Dendritic cell treated with granulocyte-macrophage colony-stimulating factor and Interleukin-4, amounts not matched to agents 40 ng/mL and 50 ng/mL, for 4 days (primary cell): ENCODE results near the gene ZBTB12.

Experiments used
- H3K27ac Mint-ChIP-seq: one replicate; pipeline ENCODE4 v1.8.0; 2022; ENCODE audit warnings: mild to moderate bottlenecking, mixed read lengths
- H3K27me3 Mint-ChIP-seq: one replicate; pipeline ENCODE4 v1.8.0; 2022; ENCODE audit warnings: mild to moderate bottlenecking, mixed read lengths
- H3K36me3 Mint-ChIP-seq: one replicate; pipeline ENCODE4 v1.8.0; 2022; ENCODE audit warnings: low read depth, mixed read lengths
- H3K4me1 Mint-ChIP-seq: one replicate; pipeline ENCODE4 v1.8.0; 2022; ENCODE audit warnings: low read depth, mixed read lengths
- H3K4me3 Mint-ChIP-seq: one replicate; pipeline ENCODE4 v1.8.0; 2022; ENCODE audit warnings: mild to moderate bottlenecking, moderate library complexity, mixed read lengths
- H3K9me3 Mint-ChIP-seq: one replicate; pipeline ENCODE4 v1.8.0; 2022; ENCODE audit warnings: mixed read lengths
- intact Hi-C: fragments of 100-400 bp; cut with micrococcal nuclease; formaldehyde crosslinking; loops from one replicate; pipeline ENCODE4 v1.15.0; 2022

Gene ZBTB12

DNA sequence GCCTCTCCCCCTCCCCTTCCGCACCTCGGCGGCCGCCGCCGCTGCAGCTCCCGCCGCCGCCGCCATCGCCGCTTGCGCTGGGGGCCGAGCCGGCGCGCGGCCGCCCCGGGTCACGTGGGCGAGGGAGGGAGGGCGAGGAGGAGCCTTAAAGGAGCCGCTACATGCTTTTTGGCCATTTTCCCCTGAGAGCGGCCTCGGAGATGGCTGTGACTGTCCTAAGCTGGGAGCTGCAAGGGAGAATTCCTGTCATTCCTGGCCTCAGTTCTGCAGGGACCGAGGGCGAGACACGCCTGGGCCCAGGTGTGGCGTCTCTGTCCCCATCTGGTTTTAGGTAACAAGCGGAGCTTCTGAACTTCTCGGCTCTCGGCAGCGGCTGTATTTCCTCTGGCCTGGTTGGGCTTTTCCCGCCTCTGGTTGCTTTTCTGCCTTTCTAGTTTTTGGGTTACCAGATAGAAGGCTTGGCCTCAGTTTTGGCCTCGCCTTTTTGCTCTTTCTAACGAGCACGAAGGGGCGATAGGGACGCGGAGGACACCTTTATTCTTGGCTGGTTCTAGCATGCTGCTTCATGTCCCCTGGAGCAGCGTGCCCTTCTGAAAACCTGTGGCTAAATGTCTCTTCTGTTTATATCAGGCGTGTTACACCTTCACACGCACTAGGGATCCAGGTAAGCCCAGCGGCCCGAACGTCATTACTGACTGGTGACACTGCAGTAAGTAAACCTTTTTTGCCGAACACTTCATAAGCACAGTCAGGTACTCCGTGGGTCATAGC is 4.1 kb downstream of the ZBTB12 start, which contains the start of gene EHMT2:
EHMT2 (minus strand) TSS at position 87 of the 771 bp plus-strand sequence; CDS start at position 66, 21 bp downstream.
- peak within 1 kb of the TSS; percentile 89 for H3K4me3 Mint-ChIP-seq
- intact Hi-C loops = loop anchor here (5.0 kb wide), 1 partner anchor 60 kb away; the partner anchor contains the start of genes NELFE and SKIC2
- peak within 1 kb of the TSS; percentile 88 for H3K27ac Mint-ChIP-seq
- H3K36me3 Mint-ChIP-seq = peaks cover 66% of the 10 kb centered on the region
- H3K9me3 Mint-ChIP-seq = no peaks in the 10 kb centered on the region
- peaks cover 50% of the 10 kb centered on the region for H3K4me1 Mint-ChIP-seq
- H3K27me3 Mint-ChIP-seq = no peaks in the 10 kb centered on the region

DNA sequence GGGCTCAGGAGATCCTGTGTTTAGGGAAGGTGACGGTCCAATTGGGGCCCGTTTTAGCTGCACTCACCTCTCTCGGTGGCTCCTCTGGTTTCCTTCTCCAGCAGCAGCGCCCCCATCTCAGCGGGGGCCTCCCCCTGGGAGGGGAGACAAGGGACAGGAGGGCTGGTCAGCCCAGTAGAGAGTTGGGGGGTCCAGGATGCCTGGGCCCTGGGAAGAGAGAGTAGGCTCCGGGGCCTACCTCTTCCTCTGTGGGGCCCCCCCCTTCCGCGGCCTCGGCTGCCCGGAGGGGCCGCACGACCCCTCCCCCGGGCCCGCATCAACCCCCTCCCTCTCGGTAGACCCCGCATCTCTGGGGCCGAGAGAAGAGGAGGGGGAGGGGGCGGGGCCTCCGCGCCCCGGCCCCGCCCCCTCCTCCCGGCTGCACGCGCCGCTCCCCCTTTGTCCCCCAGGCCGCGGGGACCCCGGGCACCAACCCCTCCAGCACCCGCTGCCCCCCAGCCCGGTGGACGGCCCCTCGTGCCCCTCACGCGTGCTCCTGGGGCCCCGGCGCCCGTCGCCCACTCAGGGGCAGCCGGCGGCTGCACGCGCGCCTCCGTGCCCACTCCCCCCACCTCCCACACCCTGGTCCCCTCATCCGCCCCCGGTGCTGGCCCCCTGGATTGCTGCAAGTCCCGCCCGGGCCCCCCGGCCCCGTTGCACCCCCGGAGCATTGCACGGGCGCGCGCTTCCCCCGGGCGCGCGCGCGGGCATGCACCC is 4.9 kb downstream of the ZBTB12 start:
- Mint-ChIP-seq H3K36me3 (peaks cover 73% of the 10 kb centered on the region), H3K4me3 (peak overlapping the region; percentile 75), H3K27me3 (no peaks in the 10 kb centered on the region), H3K4me1 (peaks cover 50% of the 10 kb centered on the region), H3K27ac (peak overlapping the region; percentile 49), H3K9me3 (no peaks in the 10 kb centered on the region)
- intact Hi-C loops = loop anchor here (5.0 kb wide), 1 partner anchor 60 kb away; the partner anchor contains the start of genes NELFE and SKIC2

DNA sequence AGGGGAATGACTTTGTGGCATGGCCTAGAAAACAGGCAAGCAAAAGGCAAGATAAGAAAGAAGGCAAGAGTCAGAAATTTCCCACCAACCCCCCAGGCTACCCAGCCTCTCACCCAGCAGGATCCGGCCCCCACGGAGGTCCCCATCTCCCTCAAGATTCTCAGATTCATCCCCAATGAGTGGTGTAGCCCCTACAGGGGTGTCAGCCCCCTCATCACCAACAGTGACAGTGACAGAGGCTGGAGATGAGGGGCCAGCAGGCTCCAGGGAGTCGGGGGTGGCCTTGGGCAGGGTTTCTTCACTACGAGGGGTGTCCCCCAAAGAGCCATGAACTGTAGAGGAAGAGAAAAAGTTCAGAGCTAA is 5.4 kb downstream of the ZBTB12 start:
- Mint-ChIP-seq H3K27ac (peak overlapping the region; percentile 49), H3K9me3 (no peaks in the 10 kb centered on the region), H3K4me3 (peak overlapping the region; percentile 75), H3K27me3 (no peaks in the 10 kb centered on the region), H3K36me3 (peaks cover 79% of the 10 kb centered on the region), H3K4me1 (peaks cover 51% of the 10 kb centered on the region)
- intact Hi-C loops = loop anchor here (5.0 kb wide), 1 partner anchor 61 kb away; the partner anchor contains the start of genes NELFE and SKIC2

DNA sequence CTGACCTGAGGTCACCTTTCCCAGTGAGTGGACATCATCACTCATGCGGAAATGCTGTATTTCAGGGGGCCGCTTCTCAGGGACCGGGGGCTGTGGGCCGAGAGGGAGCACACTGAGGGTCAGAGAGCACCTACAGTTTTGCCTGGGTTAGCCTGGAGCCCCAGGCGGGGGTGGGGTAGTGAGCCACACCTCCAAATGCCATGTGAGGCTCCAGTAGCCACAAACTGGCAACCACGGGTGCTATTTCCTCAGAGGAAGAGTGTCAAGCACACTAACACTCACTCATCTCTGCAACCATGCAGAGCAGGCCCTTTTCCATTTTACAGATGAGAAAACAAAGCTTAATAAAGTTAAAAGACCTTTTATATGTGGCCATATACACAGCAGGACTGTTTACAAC is 9.1 kb downstream of the ZBTB12 start:
- Mint-ChIP-seq H3K4me3 (no peak overlapping the region), H3K27me3 (no peaks in the 10 kb centered on the region), H3K4me1 (peaks cover 23% of the 10 kb centered on the region), H3K9me3 (no peaks in the 10 kb centered on the region), H3K27ac (no peak overlapping the region), H3K36me3 (peaks cover 89% of the 10 kb centered on the region)
- intact Hi-C loops = no loop called here

DNA sequence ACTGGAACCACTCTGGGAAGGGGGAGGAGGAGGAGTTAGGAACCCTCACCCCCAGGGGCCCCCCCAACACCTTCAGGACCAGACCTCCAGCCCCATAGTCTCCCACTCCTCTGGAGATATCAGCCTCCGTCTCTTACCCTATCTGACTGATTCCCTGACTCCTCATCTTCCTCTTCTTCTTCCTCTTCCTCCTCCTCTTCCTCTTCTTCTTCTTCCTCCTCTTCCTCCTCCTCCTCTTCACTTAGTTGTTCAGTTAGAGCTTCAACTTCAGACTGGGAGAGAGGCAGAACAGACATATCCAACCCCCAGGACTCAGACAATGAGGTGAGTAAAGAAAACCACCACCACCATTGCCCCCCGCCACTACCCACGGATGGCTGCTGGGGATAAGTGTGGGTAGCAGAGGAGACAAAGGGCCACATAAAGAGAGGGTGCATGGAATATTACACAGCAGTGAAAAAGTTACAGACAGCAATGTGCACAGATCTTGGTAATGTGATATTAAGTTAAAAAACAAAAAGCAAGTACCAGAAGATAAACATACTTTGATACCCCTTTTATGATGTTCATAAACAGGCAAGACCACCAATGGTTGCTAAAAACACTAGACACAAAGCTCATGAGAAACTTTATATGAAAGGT is 12.4 kb downstream of the ZBTB12 start:
- intact Hi-C loops = no loop called here
- Mint-ChIP-seq H3K27ac (no peak overlapping the region), H3K9me3 (no peaks in the 10 kb centered on the region), H3K4me3 (no peak overlapping the region), H3K36me3 (peaks cover 97% of the 10 kb centered on the region), H3K27me3 (no peaks in the 10 kb centered on the region), H3K4me1 (peaks cover 14% of the 10 kb centered on the region)

DNA sequence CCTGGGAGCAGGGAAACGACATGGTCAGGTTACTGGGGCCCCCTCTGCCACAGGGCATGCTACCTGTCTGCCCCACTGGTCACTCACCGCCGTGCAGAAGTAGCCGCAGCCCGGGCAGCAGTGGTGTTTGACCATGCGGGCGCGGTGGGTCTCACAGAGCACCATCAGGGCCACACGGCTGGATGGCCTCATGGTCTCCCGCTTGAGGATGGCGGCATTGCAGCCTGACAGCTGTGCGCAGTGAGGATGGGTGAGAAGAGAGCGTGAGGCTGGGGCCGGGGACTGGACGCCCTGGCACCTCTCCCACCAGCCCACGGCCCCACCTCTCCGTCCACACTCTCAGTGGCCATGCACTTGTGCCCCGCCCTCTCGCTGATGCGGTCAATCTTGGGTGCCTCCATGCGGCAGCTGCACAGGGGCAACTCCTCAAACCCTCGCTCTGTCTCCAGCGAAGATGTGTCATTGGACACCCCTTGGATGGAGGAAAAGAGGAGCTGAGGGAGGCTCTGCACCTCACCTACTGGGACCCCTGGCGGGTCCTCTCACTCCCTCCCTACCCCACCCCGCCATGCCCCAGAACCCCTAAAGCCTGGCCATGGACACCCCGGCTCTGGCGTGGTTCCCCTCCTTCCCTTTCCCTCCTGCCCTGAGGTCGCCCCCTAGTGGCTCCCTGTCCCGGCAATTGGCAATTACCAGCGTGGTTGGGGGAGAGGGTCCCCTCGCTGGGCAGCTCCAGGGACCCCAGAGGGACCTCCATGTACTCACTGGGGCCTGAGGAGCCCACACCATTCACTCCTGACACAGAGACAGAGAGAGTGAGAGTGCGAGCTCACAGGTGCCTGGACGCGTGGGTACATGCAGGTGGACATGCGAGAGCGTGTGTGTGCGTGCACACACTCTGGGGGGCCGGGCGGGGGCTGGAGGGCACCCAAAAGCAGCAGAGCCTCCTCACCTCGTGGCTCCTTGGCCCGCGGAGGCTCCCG is 13.3 kb downstream of the ZBTB12 start:
- Mint-ChIP-seq H3K36me3 (peaks cover 97% of the 10 kb centered on the region), H3K9me3 (no peaks in the 10 kb centered on the region)

DNA sequence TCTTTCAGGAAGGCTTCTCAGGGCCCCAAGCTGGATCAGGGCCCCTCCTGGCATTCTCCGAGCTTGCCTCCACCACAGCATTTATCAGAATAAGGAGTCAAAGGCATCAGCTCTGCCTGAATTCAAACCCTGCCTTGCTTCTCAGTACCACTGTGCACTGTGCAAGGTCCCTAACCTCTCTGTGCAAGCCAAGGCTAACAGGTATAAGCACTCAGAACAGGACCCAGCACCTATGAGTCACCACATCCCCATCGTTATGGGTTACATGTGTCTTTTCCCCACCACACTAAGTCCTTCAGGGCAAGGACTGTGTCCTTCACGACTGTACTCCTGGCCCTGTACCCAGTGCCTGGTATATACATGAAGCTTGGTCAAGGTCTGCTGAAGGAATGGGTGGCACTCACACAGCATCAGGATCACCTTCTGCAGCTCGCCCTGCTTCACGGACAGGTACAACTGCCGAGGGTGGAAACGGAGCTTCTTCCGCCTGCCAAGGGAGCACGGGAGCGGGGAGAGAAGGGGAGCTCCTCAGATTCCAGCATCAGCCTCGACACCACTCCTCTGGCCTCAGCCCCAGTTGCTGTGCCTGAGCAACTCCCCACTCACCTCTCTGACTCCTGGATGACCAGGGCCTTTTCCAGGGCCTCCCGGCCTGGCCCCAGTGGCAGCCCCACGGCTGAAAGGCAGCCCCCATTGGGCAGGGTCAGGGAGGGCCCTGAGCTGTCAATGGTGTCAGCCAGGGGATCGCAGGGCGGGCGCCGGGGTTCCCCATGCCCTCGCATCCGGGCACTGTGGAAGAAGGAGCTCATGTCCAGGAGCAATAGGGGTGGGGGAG is 14.5 kb downstream of the ZBTB12 start:
- intact Hi-C loops = no loop called here
- Mint-ChIP-seq H3K36me3 (peaks cover 97% of the 10 kb centered on the region), H3K4me3 (no peak overlapping the region), H3K27ac (no peak overlapping the region), H3K27me3 (no peaks in the 10 kb centered on the region), H3K4me1 (peaks cover 11% of the 10 kb centered on the region), H3K9me3 (no peaks in the 10 kb centered on the region)

More for the DNA sequence above, 13.3 kb downstream of the ZBTB12 start:
- H3K4me3 Mint-ChIP-seq = no peak overlapping the region
- no peak overlapping the region for H3K27ac Mint-ChIP-seq
- H3K4me1 Mint-ChIP-seq = peaks cover 14% of the 10 kb centered on the region
- no peaks in the 10 kb centered on the region for H3K27me3 Mint-ChIP-seq
- intact Hi-C loops = no loop called here

DNA sequence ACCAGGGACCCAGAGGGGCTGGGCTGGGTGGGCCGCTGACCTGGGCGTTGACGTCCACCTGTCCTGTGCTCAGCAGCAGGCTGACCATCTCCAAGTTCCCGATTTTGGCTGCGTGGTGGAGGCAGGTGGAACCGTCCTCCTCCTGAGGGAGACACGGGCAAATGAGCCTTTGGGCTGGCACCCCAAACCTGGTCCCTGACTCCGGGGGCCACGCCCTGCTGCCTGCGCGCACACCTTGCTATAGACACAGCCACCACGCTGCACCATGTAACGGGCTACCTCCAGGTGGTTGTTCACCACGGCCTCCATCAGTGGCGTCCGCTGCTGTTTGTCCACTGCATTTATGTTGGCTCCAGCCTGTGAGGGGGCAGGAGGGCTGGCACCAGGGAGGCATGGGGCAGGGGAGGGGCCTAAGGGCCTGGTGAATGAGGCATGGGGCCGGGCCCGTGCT is 15.3 kb downstream of the ZBTB12 start:
- intact Hi-C loops = no loop called here
- Mint-ChIP-seq H3K9me3 (no peaks in the 10 kb centered on the region), H3K4me1 (peaks cover 6% of the 10 kb centered on the region), H3K27ac (no peak overlapping the region), H3K4me3 (no peak overlapping the region), H3K27me3 (no peaks in the 10 kb centered on the region), H3K36me3 (peaks cover 97% of the 10 kb centered on the region)

DNA sequence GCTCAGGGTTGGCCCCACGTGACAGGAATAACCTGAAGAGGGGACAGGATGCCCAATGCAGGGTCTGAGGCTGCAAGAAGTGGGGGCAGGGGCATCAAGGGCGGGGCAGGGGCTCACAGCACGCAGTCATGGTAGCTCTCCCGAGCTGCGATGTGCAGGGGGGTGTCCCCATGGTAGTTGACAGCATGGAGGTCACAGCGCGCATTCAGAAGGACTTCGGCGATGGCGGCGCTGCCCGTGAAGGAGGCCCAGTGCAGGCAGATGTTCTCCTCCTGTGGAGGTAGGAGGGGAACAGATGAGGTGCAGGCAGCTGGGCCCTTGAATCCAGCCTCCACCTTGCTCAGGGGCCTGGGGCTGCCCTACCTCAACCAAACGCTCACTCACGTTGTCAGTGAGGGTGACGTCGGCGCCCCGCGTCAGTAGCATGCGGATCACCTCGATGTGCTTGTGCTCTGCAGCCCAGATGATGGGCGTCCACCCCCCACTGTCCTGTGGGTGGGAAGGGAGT is 17.3 kb downstream of the ZBTB12 start:
- Mint-ChIP-seq H3K27me3 (no peaks in the 10 kb centered on the region), H3K9me3 (no peaks in the 10 kb centered on the region), H3K36me3 (peaks cover 100% of the 10 kb centered on the region), H3K4me1 (peaks cover 5% of the 10 kb centered on the region), H3K4me3 (no peak overlapping the region), H3K27ac (no peak overlapping the region)
- intact Hi-C loops = no loop called here

DNA sequence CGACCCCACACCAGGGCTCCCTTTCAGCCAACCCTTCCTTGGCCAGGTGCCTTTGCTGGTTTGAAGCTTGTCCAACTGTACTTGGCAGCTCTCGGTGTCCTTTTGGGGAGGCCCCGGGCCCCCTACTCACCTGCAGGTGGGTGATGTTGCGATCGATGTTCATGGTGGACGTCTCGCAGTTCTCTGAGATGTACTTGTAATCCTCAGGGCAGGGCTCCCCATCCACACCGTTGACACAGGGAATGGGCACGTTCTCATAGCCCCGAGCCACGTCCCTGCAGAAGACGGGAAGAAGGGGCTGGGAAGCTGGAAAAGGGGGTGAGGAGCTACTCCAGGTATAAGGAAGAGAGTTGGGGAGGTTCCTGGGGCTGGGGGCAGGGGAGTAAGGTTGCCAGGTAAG is 18.2 kb downstream of the ZBTB12 start:
- no peaks in the 10 kb centered on the region for H3K9me3 Mint-ChIP-seq
- no peaks in the 10 kb centered on the region for H3K4me1 Mint-ChIP-seq
- peaks cover 96% of the 10 kb centered on the region for H3K36me3 Mint-ChIP-seq
- H3K27ac Mint-ChIP-seq = no peak overlapping the region
- intact Hi-C loops = no loop called here
- H3K27me3 Mint-ChIP-seq = no peaks in the 10 kb centered on the region
- H3K4me3 Mint-ChIP-seq = no peak overlapping the region

DNA sequence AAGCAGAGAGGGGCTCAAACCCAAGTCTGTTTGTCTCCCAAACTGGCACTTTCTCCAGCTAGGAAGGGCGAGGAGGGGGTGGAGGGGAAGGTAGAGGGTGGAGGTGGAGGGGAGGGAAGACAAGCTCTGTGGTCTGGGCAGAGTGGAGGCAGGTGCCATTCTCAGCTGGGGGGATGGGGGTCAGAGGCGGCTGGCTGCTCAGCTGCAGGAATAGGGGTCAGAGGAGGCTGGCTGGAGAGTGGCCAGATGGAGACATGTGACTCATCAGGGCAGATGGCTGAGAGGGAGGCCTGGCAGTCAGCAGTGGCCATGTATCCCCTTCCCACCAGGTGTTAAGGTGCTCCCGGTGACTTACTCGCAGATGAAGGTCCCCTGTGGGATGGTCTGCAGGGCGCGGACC is 19.5 kb downstream of the ZBTB12 start:
- H3K4me3 Mint-ChIP-seq = no peak overlapping the region
- H3K9me3 Mint-ChIP-seq = no peaks in the 10 kb centered on the region
- no peaks in the 10 kb centered on the region for H3K27me3 Mint-ChIP-seq
- intact Hi-C loops = no loop called here
- H3K4me1 Mint-ChIP-seq = no peaks in the 10 kb centered on the region
- no peak overlapping the region for H3K27ac Mint-ChIP-seq
- H3K36me3 Mint-ChIP-seq = peaks cover 82% of the 10 kb centered on the region

DNA sequence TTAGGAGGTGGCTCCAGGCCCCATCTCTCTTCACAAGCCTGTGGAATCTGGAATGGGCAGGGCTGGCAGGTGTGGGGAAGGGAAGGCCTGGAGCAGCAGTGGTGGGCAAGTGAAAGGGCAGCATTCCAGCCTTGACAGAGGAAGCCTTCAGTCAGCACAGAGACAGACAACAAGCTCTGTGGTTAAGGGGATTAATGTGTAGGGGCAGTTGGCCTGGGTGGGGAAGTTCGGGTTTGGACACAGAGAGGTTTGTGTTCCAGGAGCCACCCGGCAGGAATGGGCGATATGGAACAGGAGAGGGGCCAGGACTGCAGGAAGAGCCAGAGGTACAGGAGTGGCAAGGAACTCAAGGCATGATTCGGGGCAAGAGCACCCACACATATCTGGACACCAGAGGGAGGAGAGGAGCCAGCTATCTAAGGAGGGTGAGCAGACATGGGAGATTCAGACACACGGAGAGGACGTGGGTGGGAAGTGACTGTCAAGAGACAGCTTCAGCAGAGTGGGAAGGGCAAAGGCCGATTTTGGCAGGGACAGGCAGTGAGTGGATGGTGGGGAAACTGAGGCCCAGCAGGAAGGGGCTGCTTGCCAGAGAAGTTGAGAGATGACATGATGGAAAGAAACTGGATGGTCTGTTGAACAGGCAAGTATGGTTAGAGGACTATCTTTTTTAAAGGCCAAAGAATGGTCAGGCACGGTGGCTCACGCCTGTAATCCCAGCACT is 20.6 kb downstream of the ZBTB12 start:
- no peak overlapping the region for H3K27ac Mint-ChIP-seq
- intact Hi-C loops = no loop called here
- no peaks in the 10 kb centered on the region for H3K27me3 Mint-ChIP-seq
- peaks cover 72% of the 10 kb centered on the region for H3K36me3 Mint-ChIP-seq
- no peaks in the 10 kb centered on the region for H3K9me3 Mint-ChIP-seq
- H3K4me1 Mint-ChIP-seq = no peaks in the 10 kb centered on the region
- H3K4me3 Mint-ChIP-seq = no peak overlapping the region
